Measurements from ENCODE around the gene INSM2.

- TF ChIP-seq EZH2 (IDR thresholded peaks at IDR 0.05; ENCODE audit: borderline replicate concordance, low read length) (no peak), CTCF (IDR thresholded peaks at IDR 0.05; ENCODE audit: low read length) (no peak)
Observed at GRCh38 chr14:35534873-35535482, 1.0 kb downstream of the INSM2 start.
